HG03575 (cell line): ENCODE measurements around the gene PLCB1.

Experiments used
- ATAC-seq: cut with Tn5 transposase; IDR thresholded peaks from one replicate; pipeline ENCODE4 v1.9.1; 2021; ENCODE audit not compliant: unreplicated experiment, insufficient number of reproducible peaks, low FRiP score; ENCODE audit errors: extremely low read depth

The PLCB1 gene

DNA sequence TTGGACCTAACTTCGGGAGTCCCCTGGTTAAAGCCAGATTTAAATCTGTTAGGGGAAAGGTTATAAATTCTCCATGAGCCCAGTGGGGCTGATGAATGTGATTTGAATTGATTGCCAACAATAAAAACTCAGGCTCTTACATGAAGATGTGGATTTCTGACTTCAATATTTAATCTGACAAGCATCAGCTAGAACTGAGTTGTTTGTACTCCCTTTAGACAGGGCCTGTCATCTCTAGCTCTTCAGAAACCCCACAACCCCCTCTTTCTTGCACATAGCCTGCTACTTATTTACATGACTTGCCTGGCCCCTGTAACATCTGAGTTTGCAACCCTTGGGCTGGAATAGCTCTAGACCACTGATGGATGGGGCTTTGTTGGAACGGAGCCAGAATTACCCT, 745.2 kb downstream of the PLCB1 start:
- no peak for ATAC-seq

DNA sequence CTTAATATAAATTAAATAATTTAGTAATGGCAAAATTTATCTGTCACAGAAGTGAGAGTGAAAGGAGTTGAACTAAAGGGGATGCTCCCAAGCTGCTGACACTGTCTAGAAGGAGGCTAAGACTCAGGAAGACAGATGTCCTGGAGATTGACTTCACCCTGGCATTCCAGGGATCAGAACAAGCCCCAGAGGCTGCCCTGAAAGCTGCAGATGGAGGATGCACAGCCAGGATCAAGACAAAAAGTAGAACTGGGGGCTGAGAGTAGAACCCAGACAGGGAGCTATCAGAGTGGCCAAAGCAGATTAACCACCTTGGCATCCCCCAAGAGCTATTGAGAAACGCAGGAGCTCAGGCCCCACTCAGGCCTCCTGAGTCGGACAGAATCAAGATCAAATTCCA, 747.6 kb downstream of the PLCB1 start:
- ATAC-seq = no peak

DNA sequence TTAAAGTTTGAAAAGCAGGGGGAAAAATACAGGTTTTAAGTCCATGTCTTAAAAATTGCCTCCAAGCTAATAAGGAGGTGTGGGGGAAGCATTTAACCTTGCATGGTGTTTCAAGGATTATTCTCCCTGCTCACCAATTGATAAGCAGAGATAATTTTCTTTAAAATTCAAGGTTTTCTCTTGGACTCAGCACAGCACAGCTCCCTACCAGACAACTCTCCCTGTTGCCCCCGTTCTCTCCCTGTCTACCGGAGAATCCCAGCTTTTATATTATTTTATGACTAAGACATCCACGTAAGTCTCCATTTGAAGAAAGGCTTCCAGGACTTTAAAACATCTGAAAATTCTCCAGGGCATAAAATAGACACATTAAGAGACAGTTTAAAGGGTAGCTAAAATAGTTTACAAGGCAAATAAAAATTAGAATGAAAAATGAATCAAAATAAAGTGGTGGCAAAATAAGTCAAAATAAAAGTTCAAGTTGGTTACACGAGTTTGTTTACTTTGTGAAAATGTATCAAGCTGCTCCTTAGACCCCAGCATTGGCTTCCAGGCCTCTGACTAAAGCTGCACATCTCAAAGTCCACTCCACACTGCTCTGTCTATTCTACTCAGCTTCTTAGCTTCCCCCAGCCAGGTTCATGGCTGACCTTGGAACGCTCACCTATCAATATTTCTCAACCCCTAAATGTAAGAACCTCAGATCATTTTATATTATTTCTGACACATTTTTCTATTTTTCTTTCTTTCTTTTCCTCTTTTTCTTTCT, 748.2 kb downstream of the PLCB1 start:
- ATAC-seq = no peak

DNA sequence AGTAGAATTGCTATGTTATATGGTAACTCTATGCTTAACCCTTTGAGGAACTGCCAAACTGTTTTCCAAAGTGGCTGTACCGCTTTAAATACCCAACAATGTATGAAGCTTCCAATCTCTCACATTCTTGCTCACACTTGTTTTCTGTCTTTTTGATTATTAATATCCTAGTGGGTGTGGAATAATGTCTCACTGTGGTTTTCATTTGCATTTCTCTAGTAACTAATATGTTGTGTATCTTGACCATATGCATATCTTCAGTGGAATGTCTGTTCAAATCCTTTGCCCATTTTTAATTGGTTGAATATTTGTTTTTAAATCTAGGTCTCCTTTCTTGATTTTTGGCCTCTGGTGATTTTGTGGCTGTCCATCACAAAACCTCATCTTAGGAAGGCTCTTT, 759.0 kb downstream of the PLCB1 start:
- ATAC-seq = no peak

DNA sequence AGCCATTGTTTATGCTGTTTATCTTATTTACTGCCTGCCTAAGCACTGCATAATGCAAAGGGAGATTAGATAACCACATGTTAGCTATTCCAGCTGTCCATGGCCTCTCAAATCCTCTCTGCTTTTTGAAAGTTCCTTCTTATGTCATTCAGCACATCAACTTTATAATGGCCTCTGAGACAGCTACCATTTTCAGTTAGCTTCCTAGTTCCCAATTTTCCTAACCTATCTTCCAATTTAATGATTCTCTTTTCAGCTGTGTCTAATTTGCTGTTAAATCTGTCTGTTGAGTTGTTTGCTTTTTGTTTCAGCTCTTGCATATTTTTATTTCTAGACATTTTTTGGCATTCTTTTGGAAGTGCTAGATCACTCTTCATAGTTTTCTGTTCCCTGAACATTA, 763.4 kb downstream of the PLCB1 start:
- no peak for ATAC-seq

DNA sequence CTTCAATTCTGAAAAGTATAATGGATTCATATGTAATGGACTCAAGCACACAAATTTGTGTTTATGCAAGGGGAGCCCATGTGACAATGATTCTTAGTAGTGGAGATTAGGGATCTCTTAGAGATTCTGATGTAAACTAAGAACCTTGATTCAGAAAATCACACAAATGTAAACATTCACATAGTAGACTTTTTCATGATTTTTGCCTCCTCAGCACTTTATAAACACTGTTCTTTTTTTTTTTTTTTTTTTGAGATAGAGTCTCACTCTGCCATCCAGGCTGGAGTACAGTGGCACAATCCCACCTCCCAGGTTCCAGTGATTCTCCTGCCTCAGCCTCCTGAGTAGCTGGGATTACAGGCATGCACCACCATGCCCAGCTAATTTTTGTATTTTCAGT, 766.8 kb downstream of the PLCB1 start:
- no peak for ATAC-seq

DNA sequence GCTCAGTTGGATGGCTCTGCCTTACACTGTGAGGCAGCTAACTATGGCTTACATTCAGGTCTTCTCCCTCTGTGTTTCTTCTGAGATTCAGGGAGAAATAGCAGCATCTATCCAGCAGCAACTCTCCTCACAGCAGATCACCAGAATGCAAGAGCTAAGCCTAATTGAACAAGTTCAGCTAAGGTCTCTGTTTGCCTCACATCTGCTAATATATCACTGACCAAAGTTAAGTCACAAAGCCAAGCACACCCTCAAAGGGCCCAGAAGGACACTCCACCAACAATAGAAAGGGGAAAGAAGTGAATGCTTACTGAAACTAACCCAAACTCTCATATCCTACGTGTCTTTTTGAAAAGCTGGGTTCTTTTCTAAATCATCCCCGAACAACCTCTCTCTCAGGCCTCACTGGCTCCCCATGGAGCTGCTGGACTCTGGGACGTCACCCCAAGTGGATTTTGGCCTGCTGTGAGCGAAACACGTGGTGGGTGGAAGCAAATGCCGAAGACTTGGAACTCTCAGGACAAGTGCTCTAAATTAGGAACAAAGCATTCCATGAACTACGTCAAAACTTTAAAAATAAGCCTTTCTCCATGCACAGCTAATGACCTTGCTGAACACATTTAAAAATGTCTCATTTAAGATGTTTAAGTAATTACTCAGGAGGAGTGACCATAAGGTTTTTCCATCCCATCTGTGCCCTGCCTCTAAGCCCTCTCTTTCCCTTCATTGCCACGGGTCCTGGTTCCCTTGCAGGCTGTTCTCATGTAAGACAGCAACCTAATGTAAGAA, 769.4 kb downstream of the PLCB1 start:
- ATAC-seq = no peak

DNA sequence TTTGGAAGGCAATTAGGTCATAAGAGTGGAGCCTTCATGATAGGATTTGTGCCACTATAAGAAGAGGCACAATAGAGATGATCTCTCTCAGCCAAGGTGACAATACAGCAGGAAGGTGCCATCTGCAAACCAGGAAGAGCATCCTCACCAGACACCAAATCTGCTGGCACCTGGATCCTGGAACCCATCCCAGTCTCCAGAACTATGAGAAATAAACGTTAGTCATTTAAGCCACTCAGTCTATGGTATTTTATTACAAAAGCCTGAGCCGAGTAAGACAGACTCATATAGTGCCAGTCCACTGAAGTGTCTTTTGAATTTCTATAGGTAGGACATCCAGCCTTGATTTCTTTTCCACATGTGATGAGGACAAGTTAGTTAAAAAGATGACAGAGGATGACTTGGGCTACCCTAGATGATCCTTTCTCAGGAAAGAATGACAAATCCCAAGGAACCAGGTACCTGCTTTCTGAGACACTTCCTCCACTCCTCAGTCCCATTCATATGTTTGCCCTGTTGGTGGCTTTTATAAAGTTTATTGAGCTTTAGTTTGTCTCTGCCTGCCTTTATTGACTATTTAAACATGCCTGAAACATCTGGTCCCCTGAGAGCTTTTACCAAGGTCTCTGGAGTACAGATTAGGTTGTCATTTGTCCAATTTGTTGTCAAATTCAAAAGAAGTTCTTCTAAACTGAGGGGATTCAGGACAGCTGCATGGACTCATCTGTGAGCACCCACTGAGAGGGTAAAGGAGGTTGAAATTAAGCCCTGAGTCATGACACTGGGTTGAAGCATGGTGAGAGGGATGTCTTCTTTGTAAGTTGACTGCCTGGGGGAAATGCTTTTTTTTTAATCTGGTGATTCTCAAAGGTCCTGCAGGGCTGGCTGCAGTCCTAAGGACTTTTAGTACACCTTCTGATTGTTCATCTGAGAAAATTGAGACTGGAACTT, 771.9 kb downstream of the PLCB1 start:
- no peak for ATAC-seq

DNA sequence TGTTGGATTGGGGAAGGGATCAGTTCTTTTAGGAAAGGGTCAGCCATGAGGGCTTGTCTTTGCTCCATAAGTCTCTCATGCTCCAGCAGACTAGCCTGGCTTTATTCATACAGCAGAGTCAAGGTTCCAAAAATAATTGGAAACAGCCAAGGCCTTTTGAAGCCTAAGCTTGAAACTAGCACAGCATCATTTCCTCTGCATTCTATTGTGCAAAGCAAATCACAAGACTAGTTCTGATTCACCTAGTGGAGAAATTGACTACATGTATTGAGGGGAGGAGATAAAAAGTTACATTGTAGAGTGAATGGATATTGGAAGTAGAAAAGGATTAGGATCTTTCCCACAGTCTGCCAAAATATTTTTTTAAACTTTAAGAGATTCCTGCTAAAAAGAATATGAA, 777.5 kb downstream of the PLCB1 start:
- ATAC-seq = no peak

DNA sequence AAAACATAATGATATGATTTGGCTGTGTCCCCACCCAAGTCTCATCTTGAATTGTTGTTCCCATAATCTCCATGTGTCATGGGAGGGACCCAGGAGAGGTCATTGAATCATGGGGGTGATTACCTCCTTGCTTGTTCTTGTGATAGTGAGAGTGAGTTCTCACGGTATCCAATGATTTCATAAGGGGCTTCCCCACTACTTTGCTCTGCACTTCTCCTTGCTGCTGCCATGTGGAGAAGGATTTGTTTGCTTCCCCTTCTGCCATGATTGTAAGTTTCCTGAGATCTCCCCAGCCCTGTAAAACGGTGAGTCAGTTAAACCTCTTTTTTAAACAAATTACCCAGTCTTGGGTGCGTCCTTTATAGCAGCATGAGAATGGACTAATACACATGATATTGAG, 780.0 kb downstream of the PLCB1 start:
- no peak for ATAC-seq

DNA sequence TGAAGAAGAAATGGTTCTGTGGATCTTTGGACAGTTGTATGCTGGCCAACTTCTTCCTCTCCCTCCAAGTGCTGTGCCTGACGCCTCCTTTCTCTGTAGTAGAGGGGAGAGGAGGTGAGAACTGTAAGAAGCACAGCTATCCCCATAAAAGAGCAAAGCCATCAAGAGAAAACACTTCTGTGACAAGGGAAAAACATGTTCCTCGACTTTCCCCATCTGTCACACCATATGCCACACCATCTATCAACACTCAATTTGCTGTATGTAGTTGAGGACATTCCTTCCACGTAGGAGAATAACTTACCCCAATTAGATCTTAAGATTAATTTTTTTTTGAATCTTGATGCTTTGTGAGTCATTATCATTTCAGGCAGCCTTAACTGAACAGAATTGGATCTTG, 780.7 kb downstream of the PLCB1 start:
- no peak for ATAC-seq

DNA sequence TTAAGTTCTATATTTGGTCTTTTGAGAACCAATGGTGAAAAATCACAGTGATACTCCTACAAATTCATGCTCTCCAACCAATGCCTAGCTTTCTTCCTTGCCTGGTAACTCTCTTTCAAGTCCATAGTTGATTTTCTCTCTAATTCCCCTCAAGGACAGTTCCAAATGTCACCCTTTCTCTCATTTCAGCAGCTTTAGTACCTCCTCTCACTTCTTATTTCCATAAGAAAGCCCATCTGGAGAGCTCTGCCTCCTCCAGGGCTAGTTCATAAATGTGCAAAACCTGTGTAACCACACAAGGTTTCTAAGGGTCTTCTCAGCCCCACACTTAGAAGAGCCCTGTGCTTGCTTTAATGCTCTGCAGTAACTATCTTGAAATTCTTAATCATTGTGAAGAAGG, 781.4 kb downstream of the PLCB1 start:
- no peak for ATAC-seq

DNA sequence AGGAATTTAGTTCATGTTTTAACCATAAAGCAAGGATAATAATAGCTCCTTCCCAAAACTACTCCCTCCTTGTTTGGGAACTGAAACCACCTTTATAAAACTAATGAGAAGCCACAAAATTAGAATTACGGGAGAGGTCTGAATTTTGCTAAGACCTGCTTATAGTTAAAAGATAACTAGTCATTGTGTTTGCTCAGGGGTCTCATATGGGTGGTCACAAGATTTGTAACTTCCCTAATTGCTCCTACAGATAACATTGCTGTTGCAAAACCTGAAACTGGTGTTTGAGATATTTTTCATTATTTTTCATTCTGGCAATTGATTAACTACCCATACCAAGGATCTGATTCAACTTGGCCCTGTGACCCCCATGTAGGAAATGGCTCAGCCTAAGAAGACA, 782.4 kb downstream of the PLCB1 start:
- no peak for ATAC-seq

DNA sequence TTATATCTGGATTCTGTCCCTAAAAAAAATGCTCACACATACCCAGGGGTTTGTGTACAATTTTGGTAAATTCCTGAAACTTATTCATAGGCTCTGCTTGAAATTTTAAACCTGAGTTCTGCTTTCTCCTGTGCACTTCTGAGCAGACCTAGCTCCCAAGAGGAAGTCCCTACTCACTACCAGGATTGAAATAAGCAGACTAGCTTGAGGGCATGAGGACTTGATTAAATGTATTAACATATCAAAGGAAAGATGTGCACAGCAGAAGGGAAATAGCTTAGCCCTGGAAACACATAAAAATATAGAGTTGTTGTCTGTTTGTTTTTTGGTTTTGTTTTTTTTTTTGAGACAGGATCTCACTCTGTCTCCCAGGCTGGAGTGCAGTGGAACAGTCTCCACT, 785.0 kb downstream of the PLCB1 start:
- ATAC-seq = no peak

DNA sequence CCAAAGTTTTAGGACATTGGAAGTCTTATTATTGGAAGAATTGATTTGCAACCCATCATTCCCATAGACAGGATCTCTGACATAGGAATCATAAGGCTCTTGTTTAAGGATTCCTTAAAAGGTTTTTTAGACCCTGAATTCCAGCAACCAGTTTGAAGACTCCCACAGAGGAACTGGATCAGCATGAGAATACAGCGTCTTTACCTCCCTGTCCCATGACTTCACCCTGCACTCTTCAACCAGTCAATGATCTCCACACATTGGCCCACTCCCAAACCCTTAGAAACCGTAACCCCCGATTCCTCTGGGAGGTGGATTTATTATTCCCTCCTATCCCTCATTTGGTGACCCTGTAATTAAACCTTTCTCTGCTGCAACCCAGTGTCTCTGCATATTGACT, 786.1 kb downstream of the PLCB1 start:
- ATAC-seq = no peak

DNA sequence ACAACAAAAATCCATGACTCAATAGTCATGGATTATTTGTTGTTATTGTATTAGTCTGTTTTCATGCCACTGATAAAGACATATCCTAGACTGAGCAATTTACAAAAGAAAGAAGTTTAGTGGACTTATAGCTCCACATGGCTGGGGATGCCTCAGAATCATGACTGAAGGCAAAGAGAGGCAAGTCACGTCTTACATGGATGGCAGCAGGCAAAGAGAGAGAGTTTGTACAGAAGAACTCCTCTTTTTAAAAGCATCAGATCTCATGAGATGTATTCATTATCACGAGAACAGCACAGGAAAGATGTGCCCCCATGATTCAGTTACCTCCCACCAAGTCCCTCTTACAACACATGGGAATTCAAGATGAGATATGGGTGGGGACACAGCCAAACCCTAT, 792.5 kb downstream of the PLCB1 start:
- no peak for ATAC-seq

DNA sequence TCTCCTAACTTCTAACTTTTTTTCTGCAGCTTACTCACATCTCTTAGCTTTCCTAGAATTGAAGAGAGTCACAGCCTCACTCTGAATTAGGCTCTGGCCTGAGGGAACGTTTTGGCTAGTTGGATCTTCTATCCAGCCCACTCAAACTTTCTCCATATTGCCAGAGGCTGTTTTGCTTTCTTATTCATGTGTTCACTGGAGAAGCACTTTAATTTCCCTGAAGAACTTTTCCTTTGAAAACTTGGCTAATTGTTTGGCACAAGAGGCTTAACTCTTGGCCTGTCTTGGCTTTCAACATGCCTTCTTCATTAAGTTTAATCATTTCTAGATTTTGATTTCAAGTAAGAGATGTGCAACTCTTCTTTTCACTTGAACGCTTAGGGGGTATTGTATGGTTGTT, 798.7 kb downstream of the PLCB1 start:
- ATAC-seq = no peak

DNA sequence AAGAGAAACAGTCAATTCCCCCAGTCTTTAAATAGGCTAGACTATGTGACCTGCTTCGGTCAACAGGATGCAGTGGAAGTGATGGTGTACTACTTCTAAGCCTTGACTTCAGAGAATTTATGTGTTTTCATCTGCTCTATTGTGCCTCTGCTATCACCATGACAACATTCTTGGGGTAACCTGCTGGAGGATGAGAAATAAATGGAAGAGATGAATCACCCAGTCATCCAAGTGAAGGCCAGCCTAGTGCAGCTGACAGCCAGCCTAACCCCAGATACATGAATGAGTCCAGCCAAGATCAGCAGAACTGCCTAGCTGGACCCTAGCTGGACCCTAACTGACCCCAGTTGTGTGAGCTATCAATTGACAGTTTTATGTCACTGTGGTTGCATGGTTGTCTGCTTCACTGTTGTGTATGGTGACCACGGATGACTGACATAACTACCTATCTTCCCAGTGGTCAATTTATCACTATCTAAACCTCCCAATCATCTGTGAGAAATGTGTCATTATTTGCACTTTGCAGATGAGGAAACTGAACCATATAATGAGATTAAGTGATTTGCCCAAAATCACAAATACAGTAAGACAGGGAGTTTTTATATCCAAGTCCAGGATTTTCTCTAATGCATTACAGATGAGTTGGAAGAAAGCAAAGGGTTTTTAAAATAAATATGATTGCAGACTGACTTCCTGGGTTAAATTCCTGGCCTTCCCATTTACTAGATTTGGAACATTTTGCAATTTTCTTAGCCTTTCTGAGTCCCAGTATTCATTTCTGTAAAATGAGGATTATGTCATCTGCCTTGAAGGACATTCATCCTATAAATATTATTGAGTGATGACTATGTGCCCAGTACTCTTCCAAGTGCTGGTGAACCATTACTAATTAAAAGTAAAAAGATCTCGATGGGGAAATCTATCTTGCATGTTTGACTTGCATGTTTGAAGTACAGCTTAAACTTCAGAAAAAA, 800.4 kb downstream of the PLCB1 start:
- no peak for ATAC-seq
